GM10248 (cell line): ENCODE results near the gene PTPRN2.
"Not testable (repeated sequence)": the region's sequence is repeated elsewhere in the genome, so short reads cannot be mapped to it uniquely, and the experiment has no call there.

Source experiments
- CTCF ChIA-PET: fragments of 300-600 bp; sonication (Branson Sonifier 250); formaldehyde crosslinking; extraction: SDS; loops from one replicate; lab custom pipeline; 2021; ENCODE audit warnings: antibody characterized with exemption; lab: Yijun Ruan, JAX
- POLR2A ChIA-PET: fragments of 350-650 bp; sonication (Branson Sonifier 250); formaldehyde crosslinking; extraction: SDS; loops from one replicate; lab custom pipeline; 2020; ENCODE audit warnings: antibody characterized with exemption; lab: Yijun Ruan, JAX
- DNase-seq: peaks from one replicate; pipeline ENCODE4 v3.0.0; 2012; ENCODE audit errors: extremely low spot score
- TF ChIP-seq, protein P1 (sequence below): IDR thresholded peaks from 2 replicates; pipeline ENCODE4 v1.5.1; 2012; ENCODE audit warnings: mild to moderate bottlenecking, low read depth; ENCODE audit errors: extremely low read depth, missing control alignments, control extremely low read depth

The PTPRN2 gene

DNA sequence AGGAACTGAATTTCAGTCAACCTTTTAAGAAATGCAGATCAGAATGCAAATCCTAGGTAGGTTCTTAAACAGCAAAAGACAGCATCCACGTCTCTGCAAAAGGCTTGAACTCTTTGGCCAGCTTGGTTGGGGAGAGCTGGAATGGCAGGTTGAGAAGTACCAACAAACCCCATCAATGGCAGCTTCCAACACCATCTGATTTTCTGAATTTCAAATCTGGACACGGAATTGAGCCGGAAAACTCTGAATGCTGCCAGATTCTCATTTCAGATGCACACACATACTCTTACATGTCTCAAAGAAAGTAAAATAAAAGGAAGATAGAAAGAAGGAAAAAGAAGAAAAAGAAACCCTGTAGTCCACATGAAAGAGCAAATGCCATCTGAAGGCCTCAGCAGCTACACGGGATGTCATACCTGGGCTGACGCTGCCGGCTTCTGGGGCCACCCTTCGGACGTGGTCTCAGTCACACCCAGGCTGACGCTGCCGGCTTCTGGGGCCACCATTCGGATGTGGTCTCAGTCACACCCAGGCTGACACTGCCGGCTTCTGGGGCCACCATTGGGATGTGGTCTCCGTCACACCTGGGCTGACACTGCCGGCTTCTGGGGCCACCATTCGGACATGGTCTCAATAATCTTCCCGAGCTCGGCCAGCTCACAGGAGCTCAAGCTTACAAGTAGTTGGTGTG lies 165.3 kb downstream of the PTPRN2 start:
- DNase-seq = no peak
- POLR2A ChIA-PET = no interaction called here
- TF ChIP-seq, protein P1, sequence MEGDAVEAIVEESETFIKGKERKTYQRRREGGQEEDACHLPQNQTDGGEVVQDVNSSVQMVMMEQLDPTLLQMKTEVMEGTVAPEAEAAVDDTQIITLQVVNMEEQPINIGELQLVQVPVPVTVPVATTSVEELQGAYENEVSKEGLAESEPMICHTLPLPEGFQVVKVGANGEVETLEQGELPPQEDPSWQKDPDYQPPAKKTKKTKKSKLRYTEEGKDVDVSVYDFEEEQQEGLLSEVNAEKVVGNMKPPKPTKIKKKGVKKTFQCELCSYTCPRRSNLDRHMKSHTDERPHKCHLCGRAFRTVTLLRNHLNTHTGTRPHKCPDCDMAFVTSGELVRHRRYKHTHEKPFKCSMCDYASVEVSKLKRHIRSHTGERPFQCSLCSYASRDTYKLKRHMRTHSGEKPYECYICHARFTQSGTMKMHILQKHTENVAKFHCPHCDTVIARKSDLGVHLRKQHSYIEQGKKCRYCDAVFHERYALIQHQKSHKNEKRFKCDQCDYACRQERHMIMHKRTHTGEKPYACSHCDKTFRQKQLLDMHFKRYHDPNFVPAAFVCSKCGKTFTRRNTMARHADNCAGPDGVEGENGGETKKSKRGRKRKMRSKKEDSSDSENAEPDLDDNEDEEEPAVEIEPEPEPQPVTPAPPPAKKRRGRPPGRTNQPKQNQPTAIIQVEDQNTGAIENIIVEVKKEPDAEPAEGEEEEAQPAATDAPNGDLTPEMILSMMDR = no peak
- CTCF ChIA-PET = no interaction called here

DNA sequence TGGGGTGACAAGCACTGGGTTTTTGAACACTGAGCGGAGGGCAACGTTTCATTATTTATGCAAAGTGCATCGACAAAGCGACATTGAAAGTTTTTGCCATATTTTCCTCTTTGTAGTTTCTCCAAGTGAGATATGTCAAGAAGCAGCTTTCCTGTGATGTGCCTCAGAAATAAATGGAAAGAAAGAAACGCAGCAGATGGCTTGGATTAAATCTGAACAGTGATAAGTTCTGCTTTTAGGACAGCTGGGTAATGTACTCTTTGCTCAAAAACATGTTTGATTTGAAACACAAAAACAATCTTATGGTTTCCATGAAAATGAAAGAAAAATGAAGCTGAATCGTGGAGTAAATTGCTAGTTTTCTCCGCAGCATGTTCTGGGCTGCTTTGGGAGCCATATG lies 166.3 kb downstream of the PTPRN2 start:
- TF ChIP-seq, protein P1 = no peak
- no peak for DNase-seq
- POLR2A ChIA-PET = no interaction called here
- CTCF ChIA-PET = interaction anchor here (0.9 kb wide), 1 partner anchor 15 kb away, joined by 3 read pairs; no protein-coding TSS in a partner anchor

DNA sequence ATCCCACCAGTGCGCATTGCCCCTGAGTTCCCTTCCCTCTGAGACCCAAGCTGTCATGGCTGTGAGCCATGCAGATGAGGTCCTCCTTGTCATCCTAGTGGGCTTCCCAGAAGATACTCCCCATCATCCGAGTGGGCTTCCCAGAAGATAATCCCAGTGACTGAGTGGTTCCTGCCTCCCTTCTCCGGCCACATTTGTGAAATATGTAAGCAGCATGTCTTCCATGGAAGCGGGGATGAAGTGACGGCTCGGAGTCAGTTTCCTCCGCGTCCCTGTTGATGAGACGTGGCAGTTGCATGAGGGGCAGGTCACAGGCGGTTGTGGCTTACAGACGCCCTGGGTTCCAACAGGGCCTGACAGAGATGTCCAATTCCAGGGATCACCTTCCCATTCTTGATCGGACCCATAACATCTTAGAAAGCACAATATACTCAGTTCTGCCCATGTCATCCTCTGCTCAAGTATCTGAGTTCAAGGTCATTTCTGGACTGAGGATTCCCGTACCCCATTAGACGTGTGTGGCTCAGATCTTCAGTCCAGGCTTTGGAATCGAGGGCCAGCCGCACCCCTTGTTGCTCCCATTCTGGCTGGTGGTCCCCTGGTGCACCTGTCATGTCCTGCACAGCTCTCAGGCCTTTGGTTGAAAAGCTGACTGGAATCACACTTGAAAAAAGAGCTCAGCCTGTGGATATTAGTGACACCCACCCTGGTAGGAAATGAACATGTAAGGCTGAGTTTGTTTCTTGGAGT lies 166.9 kb downstream of the PTPRN2 start:
- DNase-seq = no peak
- TF ChIP-seq, protein P1 = no peak
- POLR2A ChIA-PET = no interaction called here
- CTCF ChIA-PET = interaction anchor here (0.9 kb wide), 1 partner anchor 16 kb away, joined by 3 read pairs; no protein-coding TSS in a partner anchor

DNA sequence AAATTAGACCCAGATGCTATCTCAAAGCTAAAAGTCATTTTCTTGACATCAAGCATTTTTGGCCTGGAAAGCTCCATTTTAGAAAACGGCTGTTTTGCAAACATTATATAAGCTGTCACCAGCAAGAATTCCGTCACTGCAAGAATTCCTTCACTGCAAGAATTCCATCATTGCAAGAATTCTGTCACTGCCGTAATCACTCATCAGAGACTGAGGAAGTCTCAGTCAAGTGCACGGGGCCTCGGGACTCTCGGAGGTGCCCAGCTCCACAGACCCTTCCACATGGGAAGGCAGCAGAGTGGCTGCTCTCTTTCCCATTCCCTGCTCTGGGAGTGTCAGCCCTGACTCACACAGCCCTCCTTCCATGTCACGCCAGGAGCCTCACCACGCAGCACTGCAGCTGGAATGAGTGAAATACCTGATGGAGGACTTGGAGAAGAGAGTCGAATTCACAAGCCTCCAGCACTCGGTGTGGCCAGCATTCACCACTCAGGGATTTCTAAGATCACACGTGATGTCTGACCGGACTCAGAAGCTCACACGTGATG lies 168.3 kb downstream of the PTPRN2 start:
- CTCF ChIA-PET = no interaction called here
- TF ChIP-seq, protein P1 = no peak
- no peak for DNase-seq
- POLR2A ChIA-PET = no interaction called here

DNA sequence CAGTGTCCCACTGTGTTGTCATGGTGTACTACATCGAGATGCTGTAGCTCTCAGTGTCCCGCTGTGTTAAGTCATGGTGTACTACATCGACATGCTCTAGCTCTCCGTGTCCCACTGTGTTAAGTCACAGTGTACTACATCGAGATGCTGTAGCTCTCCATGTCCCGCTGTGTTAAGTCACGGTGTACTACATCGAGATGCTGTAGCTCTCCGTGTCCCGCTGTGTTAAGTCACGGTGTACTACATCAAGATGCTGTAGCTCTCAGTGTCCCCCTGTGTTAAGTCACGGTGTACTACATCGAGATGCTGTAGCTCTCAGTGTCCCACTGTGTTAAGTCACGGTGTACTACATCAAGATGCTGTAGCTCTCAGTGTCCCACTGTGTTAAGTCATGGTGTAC lies 169.2 kb downstream of the PTPRN2 start:
- POLR2A ChIA-PET, CTCF ChIA-PET, DNase-seq: not testable (repeated sequence)

DNA sequence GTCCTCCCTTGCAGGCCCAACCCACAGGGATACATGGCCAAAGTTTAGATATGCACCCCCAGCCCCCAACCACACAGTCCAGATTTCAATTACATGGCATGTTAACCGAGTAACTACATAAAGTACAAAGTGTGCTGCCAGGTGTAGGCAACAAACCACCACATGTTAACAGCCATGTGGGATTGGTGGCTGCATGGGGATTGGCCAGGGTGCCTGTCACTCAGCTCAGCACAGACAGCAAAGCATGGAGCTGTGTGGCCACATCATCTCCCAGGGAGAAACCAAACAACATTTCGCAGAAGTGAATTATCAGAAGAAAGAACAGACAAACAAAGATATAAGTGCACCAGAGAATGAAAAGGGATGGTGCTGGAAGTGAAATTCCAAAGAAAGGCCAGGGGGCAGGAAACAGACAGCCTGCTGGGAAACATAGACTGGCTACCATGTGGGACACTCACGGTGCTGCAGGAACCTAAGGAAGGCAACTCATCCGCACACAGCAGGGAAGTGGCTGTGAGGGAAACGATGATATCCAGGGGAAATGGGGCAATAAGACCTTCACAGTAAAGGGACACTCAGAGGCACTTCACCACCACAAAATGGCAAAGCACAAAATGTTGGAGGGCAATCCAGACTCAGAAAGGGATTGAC lies 171.2 kb downstream of the PTPRN2 start:
- ChIA-PET CTCF (no interaction called here), POLR2A (no interaction called here)
- no peak for DNase-seq
- TF ChIP-seq, protein P1 = no peak
